Measurements from ENCODE around the gene DTHD1. TPM values are rescaled to one million over a fixed set of nuclear protein-coding genes. Genes with fewer than 3 reads are reported as not detected.

Gene DTHD1
- total RNA-seq, 1 donor from 2014 or later = 0.86 TPM

DNA sequence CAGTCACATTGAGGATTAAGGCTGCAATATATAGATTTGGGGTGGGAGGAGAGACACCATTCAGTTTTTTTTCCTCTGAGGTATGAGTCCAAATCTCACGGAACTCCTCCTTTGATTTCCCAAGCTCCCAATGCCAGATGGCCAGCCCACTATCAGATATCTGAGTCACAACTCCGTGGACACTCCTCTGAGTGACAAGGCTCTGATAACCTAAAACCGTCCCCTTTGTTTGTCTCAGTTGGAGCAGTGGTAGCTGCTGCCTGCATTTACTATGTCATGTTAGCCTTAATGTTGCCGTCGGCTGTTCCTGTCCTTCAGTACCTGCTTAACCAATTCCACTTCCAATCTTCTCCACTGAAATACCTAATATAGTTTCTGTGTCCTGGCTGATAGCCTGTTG, 107.3 kb downstream of the DTHD1 start:
- DNase-seq (ENCODE audit: low spot score) = no peak
- Mint-ChIP-seq H3K4me3 (no peak overlapping the region), H3K9me3 (no peaks in the 10 kb centered on the region), H3K4me1 (ENCODE audit: low read depth) (peaks cover 49% of the 10 kb centered on the region), H3K27ac (no peak overlapping the region), H3K36me3 (ENCODE audit: low read depth) (peaks cover 2% of the 10 kb centered on the region), H3K27me3 (ENCODE audit: insufficient read depth) (peaks cover 12% of the 10 kb centered on the region)
- intact Hi-C loops (cut with micrococcal nuclease) = no loop called here

DNA sequence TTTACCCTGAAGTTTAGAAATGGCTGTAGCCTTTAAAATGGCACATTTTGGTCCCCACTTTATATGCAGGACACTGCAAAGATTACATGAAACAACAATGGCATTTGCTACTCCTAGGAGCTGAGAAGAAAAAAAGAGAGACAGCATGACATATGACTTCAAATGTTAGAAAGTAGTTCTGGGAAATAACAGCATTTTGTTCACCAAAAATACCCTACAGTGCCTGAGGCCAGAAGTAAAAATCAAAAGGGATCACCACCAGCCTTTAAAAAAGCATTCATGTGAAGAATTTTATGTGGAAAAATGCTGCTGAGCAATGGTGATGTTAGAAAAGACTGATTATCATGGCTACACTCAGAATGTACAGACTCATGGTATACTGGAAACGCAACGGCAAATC, 110.0 kb downstream of the DTHD1 start:
- DNase-seq (ENCODE audit: low spot score) = no peak
- Mint-ChIP-seq H3K4me1 (ENCODE audit: low read depth) (peaks cover 48% of the 10 kb centered on the region), H3K27me3 (ENCODE audit: insufficient read depth) (peaks cover 12% of the 10 kb centered on the region), H3K9me3 (no peaks in the 10 kb centered on the region), H3K4me3 (no peak overlapping the region), H3K36me3 (ENCODE audit: low read depth) (no peaks in the 10 kb centered on the region), H3K27ac (no peak overlapping the region)
- intact Hi-C loops (cut with micrococcal nuclease) = loop anchor here (5.0 to 10.0 kb wide), 2 partner anchors 309 to 1293 kb away; partner anchors contain the start of gene RELL1

GRCh38 chr4:36392024-36392423, 110.6 kb downstream of the DTHD1 start:
- no peak for DNase-seq (ENCODE audit: low spot score)
- Mint-ChIP-seq H3K4me1 (ENCODE audit: low read depth) (peaks cover 43% of the 10 kb centered on the region), H3K9me3 (no peaks in the 10 kb centered on the region), H3K27ac (no peak overlapping the region), H3K27me3 (ENCODE audit: insufficient read depth) (peaks cover 12% of the 10 kb centered on the region), H3K36me3 (ENCODE audit: low read depth) (no peaks in the 10 kb centered on the region), H3K4me3 (peak overlapping the region; percentile 30)
- intact Hi-C loops (cut with micrococcal nuclease) = loop anchor here (5.0 to 10.0 kb wide), 2 partner anchors 310 to 1293 kb away; partner anchors contain the start of gene RELL1

- intact Hi-C loops (cut with micrococcal nuclease) = loop anchor here (5.0 to 10.0 kb wide), 2 partner anchors 311 to 1292 kb away; partner anchors contain the start of gene RELL1
- H3K36me3 Mint-ChIP-seq (ENCODE audit: low read depth) = no peaks in the 10 kb centered on the region
- H3K4me1 Mint-ChIP-seq (ENCODE audit: low read depth) = peaks cover 37% of the 10 kb centered on the region
- H3K9me3 Mint-ChIP-seq = no peaks in the 10 kb centered on the region
- H3K27me3 Mint-ChIP-seq (ENCODE audit: insufficient read depth) = peaks cover 14% of the 10 kb centered on the region
- DNase-seq (ENCODE audit: low spot score) = no peak
- no peak overlapping the region for H3K27ac Mint-ChIP-seq
- no peak overlapping the region for H3K4me3 Mint-ChIP-seq
Measured at GRCh38 chr4:36392916-36393315, 111.5 kb downstream of the DTHD1 start.

Other genes with a start within 250 kb of the DTHD1 start
- 40.1 and 54.9 TPM in 2 replicates for gene ARAP2, start 37.1 kb upstream of the DTHD1 start, total RNA-seq